Measurements from ENCODE around the gene INCA1. TPM values are rescaled to one million over a fixed set of nuclear protein-coding genes. Genes with fewer than 3 reads are reported as not detected.
A peak's percentile ranks its signal among the peaks of the same experiment; 100 is the strongest.
"Not testable (repeated sequence)": the region's sequence is repeated elsewhere in the genome, so short reads cannot be mapped to it uniquely, and the experiment has no call there.

The INCA1 gene, protein sequence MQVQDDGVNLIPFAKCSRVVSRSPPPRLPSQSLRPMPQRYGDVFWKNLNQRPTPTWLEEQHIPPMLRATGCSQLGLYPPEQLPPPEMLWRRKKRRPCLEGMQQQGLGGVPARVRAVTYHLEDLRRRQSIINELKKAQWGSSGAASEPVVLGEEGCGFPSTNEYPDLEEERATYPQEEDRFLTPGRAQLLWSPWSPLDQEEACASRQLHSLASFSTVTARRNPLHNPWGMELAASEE
- total RNA-seq = 1 to 10 TPM; 1.8 to 2.6 TPM
- long read RNA-seq = 0 reads

DNA sequence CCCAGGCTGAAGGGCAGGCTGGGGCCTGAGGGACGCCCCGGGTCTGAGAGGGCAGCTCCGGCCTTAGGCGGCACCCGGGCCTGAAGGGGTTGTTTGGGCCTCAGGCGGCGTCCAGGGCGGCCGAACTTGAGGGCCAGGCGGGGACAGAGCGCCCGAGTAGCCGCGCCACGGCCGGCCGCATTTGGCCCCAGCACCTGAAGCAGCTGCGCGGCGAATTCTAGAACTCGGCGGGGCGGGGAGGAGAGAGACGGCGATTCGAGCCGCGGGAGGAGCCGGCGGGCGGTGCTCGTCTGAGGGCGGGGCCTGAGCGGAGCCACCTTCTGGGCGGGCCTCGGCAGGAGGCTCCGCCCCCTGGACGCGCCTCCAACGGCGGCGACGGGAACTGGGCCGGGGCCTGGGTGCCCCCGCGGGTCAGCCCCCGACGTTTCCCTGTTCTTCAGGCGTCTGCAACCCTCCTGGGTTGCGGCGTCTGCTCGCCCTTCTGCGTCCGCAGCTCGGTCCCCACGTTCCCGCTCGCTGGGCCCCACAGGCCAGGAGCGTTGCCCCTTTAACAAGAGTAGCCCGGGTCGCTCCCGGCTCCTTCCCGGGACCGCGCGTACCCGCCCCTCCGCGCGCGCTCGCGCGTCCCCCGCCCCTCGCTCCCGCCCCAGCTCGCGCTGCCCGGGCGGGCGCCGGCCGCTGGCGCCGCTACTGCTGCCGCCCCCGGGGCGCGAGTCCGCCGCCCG is at the start of gene INCA1, which contains the start of gene KIF1C:
Gene INCA1 (minus strand): TSS at position 221 of the 725 bp plus-strand sequence. CDS start 3,085 bp downstream, outside the sequence.
Gene KIF1C (plus strand): TSS at position 649 of the 725 bp plus-strand sequence. CDS start 2,297 bp downstream, outside the sequence.
- DNase-seq (peak; percentile 95), ATAC-seq (peak; percentile 93 to 94)
- intact Hi-C loops (cut with DNase I) = no loop called here

DNA sequence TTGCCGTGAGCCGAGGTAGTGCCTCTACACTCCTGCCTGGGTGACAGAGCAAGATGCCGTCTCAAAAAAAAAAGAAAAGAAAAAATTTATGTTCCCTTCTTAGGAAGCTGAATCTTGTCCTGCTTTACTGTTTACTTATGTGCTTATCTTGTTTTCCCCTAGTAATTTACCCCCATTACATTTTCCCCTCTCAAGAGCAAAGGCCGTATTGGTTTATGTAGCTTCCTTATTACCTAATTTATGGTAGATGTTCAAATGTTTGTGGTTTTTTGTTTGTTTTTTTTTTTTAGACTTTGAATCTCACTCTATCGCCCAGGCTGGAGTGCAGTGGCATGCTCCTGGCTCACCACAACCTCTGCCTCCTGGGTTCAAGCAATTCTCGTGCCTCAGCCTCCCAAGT is 48.2 kb upstream of the INCA1 start:
- DNase-seq = no peak
- intact Hi-C loops (cut with DNase I) = no loop called here

GRCh38 chr17:5044630-5045029 is 47.3 kb upstream of the INCA1 start:
- intact Hi-C loops (cut with DNase I) = no loop called here
- no peak for DNase-seq
- no peak for ATAC-seq

More for the DNA sequence above, 48.2 kb upstream of the INCA1 start:
- ATAC-seq = no peak

- DNase-seq = no peak
- no peak for ATAC-seq
- intact Hi-C loops (cut with DNase I) = no loop called here
Observed at GRCh38 chr17:5043524-5043923, 46.2 kb upstream of the INCA1 start.

GRCh38 chr17:5042157-5043022 is 45.1 kb upstream of the INCA1 start:
- DNase-seq = no peak
- intact Hi-C loops (cut with DNase I) = no loop called here
- no peak for ATAC-seq

- no peak for DNase-seq
- intact Hi-C loops (cut with DNase I) = no loop called here
- ATAC-seq = no peak
Observed at GRCh38 chr17:5035315-5035714, 38.0 kb upstream of the INCA1 start, which contains the start of gene SLC52A1. Gene SLC52A1 (minus strand): TSS chr17:5035426. CDS start chr17:5034606, 820 bp downstream.

DNA sequence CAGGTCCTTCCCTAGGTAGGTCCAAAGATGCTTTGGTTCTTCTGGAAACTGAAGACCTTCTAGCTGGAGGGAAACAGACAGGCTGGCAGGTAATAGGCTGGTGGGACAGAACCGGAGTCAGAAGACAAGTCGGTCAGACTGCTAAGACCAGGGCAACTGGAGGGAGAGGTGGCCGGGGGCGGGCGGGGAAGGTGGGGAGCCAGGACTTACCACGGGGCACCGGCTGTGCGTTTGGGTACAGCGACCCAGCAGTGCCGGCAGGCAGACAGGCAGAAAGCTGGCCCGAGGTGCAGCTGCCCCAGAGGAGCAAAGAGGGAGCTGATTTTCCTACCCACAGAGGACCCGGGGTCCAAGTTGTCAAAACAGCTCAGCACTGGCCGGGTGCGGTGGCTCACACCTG is 37.3 kb upstream of the INCA1 start:
- DNase-seq = no peak
- no peak for ATAC-seq
- intact Hi-C loops (cut with DNase I) = no loop called here

DNA sequence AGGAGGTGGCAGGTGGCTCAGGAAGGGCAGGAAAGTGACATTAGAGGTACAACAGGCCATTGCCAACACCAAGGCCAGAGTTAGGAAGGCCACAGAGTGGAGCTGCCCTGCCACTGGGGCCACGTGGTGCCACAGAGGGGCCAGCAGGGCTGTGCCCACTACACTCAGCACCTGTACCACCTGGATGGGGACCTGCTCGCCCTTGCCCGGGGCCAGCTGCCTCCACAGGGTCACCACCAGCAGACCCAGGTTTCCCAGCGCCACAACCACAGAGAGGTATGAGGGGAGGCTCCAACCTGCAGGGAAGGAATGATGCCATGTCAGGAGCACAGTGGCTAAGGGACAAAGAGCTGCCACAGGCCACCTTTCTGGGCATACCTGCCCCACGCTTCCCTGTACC is 36.7 kb upstream of the INCA1 start:
- ATAC-seq (no peak), DNase-seq (no peak)
- intact Hi-C loops (cut with DNase I) = no loop called here

DNA sequence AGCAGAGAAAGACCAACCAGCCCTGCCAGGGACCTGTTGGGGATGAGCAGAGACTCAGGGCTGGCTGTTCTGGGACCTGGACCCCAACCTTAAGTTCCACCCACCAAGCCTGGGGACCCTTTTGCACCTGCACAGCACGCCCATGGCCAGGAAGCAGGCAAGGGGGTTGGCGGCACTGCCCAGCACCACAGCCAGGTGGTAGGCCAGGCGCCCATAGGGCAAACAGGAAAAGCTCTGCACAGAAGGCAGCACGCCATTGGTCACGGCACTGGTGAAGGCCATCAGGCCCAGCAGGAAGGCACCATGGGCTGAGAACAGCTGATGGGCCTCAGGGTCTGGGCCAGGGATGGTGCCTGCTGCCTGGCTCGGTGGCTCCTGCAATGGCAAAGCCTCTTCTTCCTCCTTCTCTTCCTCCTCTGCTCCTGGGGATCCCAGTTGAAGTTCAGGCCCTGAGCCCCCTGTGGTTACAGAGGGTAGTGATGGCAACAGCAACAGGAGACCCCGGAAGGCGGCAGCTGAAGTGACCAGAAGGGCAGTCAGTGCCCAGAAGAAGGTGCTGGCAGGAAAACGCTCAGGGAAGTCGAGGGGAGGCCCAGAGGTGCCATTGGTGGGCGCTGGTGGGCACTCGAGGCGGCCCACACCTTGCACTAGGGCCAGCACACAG is 36.2 kb upstream of the INCA1 start:
- intact Hi-C loops (cut with DNase I) = no loop called here
- DNase-seq (no peak), ATAC-seq (no peak)

GRCh38 chr17:5032865-5033264 is 35.5 kb upstream of the INCA1 start:
- ATAC-seq = no peak

GRCh38 chr17:5031365-5032082 is 34.2 kb upstream of the INCA1 start:
- peak; percentile 85 for DNase-seq
- intact Hi-C loops (cut with DNase I) = no loop called here
- ATAC-seq = peak; percentile 81 to 86

More at GRCh38 chr17:5032865-5033264, 35.5 kb upstream of the INCA1 start:
- intact Hi-C loops (cut with DNase I) = no loop called here
- DNase-seq = no peak

DNA sequence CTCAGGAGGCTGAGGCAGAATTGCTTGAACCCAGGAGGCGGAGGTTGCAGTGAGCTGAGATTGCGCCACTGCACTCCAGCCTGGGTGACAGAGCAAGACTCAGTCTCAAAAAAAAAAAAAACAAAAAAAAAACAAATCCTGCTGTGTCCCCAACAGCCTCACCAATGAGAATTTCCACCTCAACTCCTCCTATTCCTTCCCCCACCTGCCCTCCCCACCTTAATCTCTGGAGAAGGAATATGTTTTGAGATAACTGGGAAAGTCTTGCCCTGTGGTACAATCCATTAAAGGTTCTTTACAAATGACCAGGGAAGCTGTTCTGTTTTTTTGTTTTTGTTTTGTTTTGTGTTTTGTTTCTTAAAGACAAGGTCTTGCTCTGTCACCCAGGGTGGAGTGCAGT is 32.8 kb upstream of the INCA1 start:
- intact Hi-C loops (cut with DNase I); ATAC-seq; DNase-seq: not testable (repeated sequence)

DNA sequence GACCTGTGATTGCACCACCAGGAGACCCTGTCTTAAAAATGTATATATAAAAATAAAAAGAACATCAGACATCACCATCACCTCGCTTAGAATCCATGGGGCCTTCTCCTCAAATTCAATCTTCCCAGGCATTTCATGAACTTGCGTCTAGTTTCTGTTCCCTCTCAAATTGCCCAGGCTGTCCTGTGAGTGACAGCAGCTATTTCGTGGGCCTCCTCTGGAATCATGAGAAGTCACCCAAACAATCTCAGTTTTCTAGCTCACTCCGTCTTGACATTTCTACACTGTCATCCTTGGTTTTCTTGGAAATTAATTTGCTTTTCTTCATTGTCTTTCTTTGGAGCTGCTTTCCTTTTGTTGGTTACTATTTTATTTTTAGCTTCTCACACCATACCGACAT is 30.6 kb upstream of the INCA1 start:
- ATAC-seq (no peak), DNase-seq (no peak)
- intact Hi-C loops (cut with DNase I) = no loop called here

GRCh38 chr17:5027299-5027698 is 30.0 kb upstream of the INCA1 start:
- DNase-seq = no peak
- intact Hi-C loops (cut with DNase I) = no loop called here
- ATAC-seq = no peak

GRCh38 chr17:5024604-5025003 is 27.3 kb upstream of the INCA1 start:
- intact Hi-C loops (cut with DNase I) = no loop called here
- DNase-seq (no peak), ATAC-seq (no peak)

GRCh38 chr17:5023588-5024147 is 26.3 kb upstream of the INCA1 start:
- no peak for ATAC-seq
- intact Hi-C loops (cut with DNase I) = no loop called here

DNA sequence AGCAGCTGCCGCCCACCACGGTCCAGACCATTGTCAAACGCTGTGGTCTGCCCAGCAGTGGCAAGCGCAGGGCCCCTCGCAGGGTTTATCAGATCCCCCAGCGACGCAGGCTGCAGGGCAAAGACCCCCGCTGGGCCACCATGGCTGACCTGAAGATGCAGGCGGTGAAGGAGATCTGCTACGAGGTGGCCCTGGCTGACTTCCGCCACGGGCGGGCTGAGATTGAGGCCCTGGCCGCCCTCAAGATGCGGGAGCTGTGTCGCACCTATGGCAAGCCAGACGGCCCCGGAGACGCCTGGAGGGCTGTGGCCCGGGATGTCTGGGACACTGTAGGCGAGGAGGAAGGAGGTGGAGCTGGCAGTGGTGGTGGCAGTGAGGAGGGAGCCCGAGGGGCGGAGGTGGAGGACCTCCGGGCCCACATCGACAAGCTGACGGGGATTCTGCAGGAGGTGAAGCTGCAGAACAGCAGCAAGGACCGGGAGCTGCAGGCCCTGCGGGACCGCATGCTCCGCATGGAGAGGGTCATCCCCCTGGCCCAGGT is 24.9 kb upstream of the INCA1 start:
- intact Hi-C loops (cut with DNase I) = no loop called here
- DNase-seq (no peak), ATAC-seq (no peak)

More at GRCh38 chr17:5023588-5024147, 26.3 kb upstream of the INCA1 start:
- DNase-seq = no peak

- no peak for ATAC-seq
- intact Hi-C loops (cut with DNase I) = no loop called here
- no peak for DNase-seq
Observed at GRCh38 chr17:5020502-5021023, 23.2 kb upstream of the INCA1 start.
